ENCODE data around the gene SND1.

- TF ChIP-seq CTCF (tag by site-specific recombination; IDR thresholded peaks at IDR 0.05) (no peak), ZNF121 (tag by site-specific recombination; IDR thresholded peaks at IDR 0.05) (no peak), ZNF624 (tag by site-specific recombination; IDR thresholded peaks at IDR 0.05) (no peak), ZNF146 (tag by site-specific recombination; IDR thresholded peaks at IDR 0.05) (no peak)
These were observed 280.1 kb downstream of the SND1 start for GRCh38 chr7:127932076-127932475.
